Pancreas (tissue), 10 donors: ENCODE results near the gene ST6GALNAC4. TPM values are rescaled to one million over a fixed set of nuclear protein-coding genes. Genes with fewer than 3 reads are reported as not detected.
"Not testable (repeated sequence)": the region's sequence is repeated elsewhere in the genome, so short reads cannot be mapped to it uniquely, and the experiment has no call there.

Experiments
- ATAC-seq, 4 donors: fragments of 200-7000 bp; cut with Tn5 transposase; one replicate each; pipeline versions ENCODE4 v1.8.0 to v1.9.1; 2020; ENCODE audit warnings: mild to moderate bottlenecking in 4 of 4, moderate library complexity in 4 of 4
- DNase-seq, 6 donors: peaks; one replicate each; pipeline ENCODE4 v3.0.0-alpha.2; 2020
- FAIRE-seq: peaks from 2 replicates; lab custom pipeline; 2012; peaks lifted over from hg19 to GRCh38; lab: Jason Lieb, UNC
- H3K27ac ChIP-seq, 4 donors: fragments of 200-600 bp; sonication (generic); 1 replicate in 3 of 4; 2 replicates in 1 of 4; pipeline versions ENCODE4 v1.5.0 to v1.8.0; 2020
- H3K27me3 ChIP-seq, 4 donors: fragments of 200-600 bp; one replicate each; pipeline ENCODE4 v1.8.0; 2021
- H3K36me3 ChIP-seq, 3 donors: fragments of 200-600 bp; sonication (generic) in 1 of 3; one replicate each; pipeline versions ENCODE4 v1.5.0 to v1.8.0; 2020 to 2021
- H3K4me1 ChIP-seq, 3 donors: fragments of 200-600 bp; one replicate each; pipeline ENCODE4 v1.8.0; 2021
- H3K4me3 ChIP-seq, 4 donors: fragments of 200-600 bp; sonication (generic) in 2 of 4; one replicate each; pipeline versions ENCODE4 v1.5.0 to v1.8.0; 2020 to 2021
- H3K9me3 ChIP-seq, 4 donors: fragments of 200-600 bp; one replicate each; pipeline ENCODE4 v1.8.0; 2021
- CTCF ChIP-seq, 4 donors: fragments of 200-600 bp; sonication (generic) in 3 of 4; IDR thresholded peaks; one replicate each; pipeline versions ENCODE4 v1.5.0 to v1.8.0; 2021; ENCODE audit warnings: antibody characterized with exemption in 4 of 4
- WGBS, 2 donors: extraction: QIAGEN DNeasy Blood & Tissue Kit; methylation state at CpG; one replicate each; pipeline ENCODE4 v1.1.7; 2013; 5-methylcytosine and 5-hydroxymethylcytosine counted together
- intact Hi-C, 3 donors: fragments of 100-400 bp; cut with DNase I; formaldehyde crosslinking; loops; one replicate each; pipeline versions ENCODE4 v1.11.1 to v1.14.2; 2022
- polyA plus RNA-seq, 2 donors: library from polyadenylated mRNA; stranded (reverse); fragments of 200-250 nt; gene quantifications; one replicate each; pipeline ENCODE4 v1.2.3, GENCODE V29; 2013
- total RNA-seq, 6 donors: library from RNA; stranded (reverse); fragmentation: NEBNext Ultra II Directional in 4 of 6; extraction: Animal tissue kit (Norgen Biotek cat#: 25700) in 4 of 6; gene quantifications; one replicate each; pipeline versions ENCODE4 v1.2.1 to v1.2.4, GENCODE V29; 2021 to 2023
- donor health status: healthy with polysubstance abuse.
- donor health status: DM: no; HTN: no; CAD: no; lungs with moderate emphysema.
- donor health status: DM: no; HTN: no; CAD: no.
- donor health status: control.
- donor health status: control.
- donor health status: Bipolar disorder and iron deficiency.
- donor health status: DM: yes; HTN: yes; CAD: no.
- donor health status: DM: no; HTN: no; CAD: no.
- donor health status: DM: no; HTN: no; CAD: no.
- donor health status: DM: yes; HTN: yes; CAD: no.

Gene ST6GALNAC4
- total and polyA plus RNA-seq, 8 donors: 22.2 to 66.6 (median 33.9) TPM

GRCh38 chr9:127885508-127886281 lies 31.1 kb downstream of the ST6GALNAC4 start:
- no peak for ATAC-seq
- no peak for FAIRE-seq
- Histone ChIP-seq H3K27ac (peak overlapping the region; percentile 13 to 69 (median 44)), H3K36me3 (peaks cover 4 to 18% (median 13%) of the 10 kb centered on the region in 3 donors), H3K4me3 (no peak overlapping the region), H3K4me1 (peaks cover 5 to 7% (median 6%) of the 10 kb centered on the region in 3 donors), H3K9me3 (no peaks in the 10 kb centered on the region), H3K27me3 (no peaks in the 10 kb centered on the region)
- TF ChIP-seq CTCF (IDR thresholded peaks at IDR 0.05): no peak
- WGBS, 2 donors: 80 to 83% methylated on average over 13 of the region's 13 CpGs
- DNase-seq: no peak
- intact Hi-C loops: no loop called here

DNA sequence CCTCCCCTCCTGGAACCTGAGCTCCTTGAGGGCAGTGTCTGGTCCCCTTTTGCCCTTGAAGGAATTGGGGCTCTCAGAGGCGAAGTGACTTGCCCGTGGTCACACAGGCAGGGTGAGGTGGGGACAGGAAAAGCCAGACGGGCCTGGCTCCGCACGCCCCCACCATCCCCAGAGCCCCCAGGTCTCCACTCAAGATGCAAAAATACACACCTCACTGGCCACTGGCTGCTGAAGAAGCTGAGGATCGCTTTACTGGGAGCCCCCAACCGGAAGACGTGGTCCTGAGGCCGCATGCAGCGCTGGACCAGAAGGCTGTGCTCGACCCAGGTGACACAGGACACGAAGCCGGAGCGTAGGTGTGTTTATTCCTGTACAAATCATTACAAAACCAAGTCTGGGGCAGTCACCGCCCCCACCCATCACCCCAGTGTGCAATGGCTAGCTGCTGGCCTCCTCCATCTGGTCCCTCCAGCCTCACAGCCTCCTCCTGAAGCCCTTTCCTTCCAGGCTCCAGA lies 31.8 kb downstream of the ST6GALNAC4 start:
- DNase-seq (peak in 1 of 6 donors; percentile 46), ATAC-seq (no peak), FAIRE-seq (no peak)
- intact Hi-C loops: no loop called here
- WGBS, 2 donors: 77 to 83% methylated on average over 15 of the region's 15 CpGs
- no peak for TF ChIP-seq CTCF (IDR thresholded peaks at IDR 0.05)
- H3K9me3 ChIP-seq: no peaks in the 10 kb centered on the region
- H3K27ac ChIP-seq: peak overlapping the region; percentile 26 to 69 (median 56)
- peaks cover 5 to 7% (median 6%) of the 10 kb centered on the region in 3 donors for H3K4me1 ChIP-seq
- H3K27me3 ChIP-seq: no peaks in the 10 kb centered on the region
- H3K4me3 ChIP-seq: no peak overlapping the region
- peaks cover 4 to 13% (median 11%) of the 10 kb centered on the region in 3 donors for H3K36me3 ChIP-seq

GRCh38 chr9:127884427-127884911 lies 32.4 kb downstream of the ST6GALNAC4 start:
- peak; percentile 74 to 86 (median 81) for ATAC-seq
- peaks cover 4 to 13% (median 6%) of the 10 kb centered on the region in 3 donors for H3K36me3 ChIP-seq
- H3K27ac ChIP-seq: peak overlapping the region; percentile 26 to 69 (median 56)
- H3K4me3 ChIP-seq: no peak overlapping the region
- peaks cover 5 to 7% (median 6%) of the 10 kb centered on the region in 3 donors for H3K4me1 ChIP-seq
- intact Hi-C loops: no loop called here
- FAIRE-seq: no peak
- H3K9me3 ChIP-seq: no peaks in the 10 kb centered on the region
- no peaks in the 10 kb centered on the region for H3K27me3 ChIP-seq
- 26 to 33% methylated on average over 11 of the region's 11 CpGs for WGBS, 2 donors
- no peak for TF ChIP-seq CTCF (IDR thresholded peaks at IDR 0.05)
- peak; percentile 68 to 91 (median 79) for DNase-seq

DNA sequence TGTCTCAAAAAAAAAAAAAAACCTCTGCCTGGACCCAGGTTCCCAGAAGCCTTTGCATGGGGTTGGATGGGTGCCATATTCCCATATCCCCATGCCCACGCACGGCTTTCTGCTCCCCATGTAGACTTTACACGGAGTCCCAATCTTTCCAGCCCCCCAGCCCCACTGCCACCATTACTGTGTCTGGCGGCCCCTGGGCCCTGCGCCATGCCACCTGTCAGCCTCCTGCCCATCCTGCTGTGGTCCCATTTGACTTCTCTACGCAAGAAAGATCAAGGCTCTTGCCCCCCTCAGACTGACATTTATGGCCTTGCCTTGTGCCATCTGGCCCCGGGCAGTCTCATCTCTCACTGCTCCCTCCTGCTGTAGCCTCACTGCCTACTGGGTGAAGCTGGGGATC lies 32.9 kb downstream of the ST6GALNAC4 start:
- FAIRE-seq: no peak
- peak in 1 of 6 donors; percentile 47 for DNase-seq
- H3K27ac ChIP-seq: peak overlapping the region in 3 of 4 donors; percentile 50 to 69 (median 62)

DNA sequence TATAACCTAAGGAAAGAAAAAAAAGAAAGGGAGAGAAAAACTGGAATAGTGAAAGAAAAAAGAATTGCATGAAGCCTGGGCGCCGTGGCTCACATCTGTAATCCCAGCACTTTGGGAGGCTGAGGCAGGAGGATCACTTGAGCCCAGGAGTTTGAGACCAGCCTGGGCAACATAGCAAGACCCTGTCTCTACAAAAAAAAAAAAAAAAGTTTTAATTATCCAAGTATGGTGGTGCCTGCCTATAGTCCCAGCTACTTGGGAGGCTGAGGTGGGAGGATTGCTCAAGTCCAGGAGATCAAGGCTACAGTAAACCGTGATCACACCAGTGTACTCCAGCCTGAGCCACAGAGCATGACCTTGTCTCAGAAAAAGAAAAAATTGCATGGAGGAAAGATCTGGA lies 35.1 kb downstream of the ST6GALNAC4 start:
- intact Hi-C loops, H3K9me3 ChIP-seq: not testable (repeated sequence)

More for the DNA sequence above, 32.9 kb downstream of the ST6GALNAC4 start:
- Histone ChIP-seq H3K36me3 (peaks cover 4 to 13% (median 6%) of the 10 kb centered on the region in 3 donors), H3K4me3 (no peak overlapping the region), H3K27me3 (no peaks in the 10 kb centered on the region), H3K9me3 (no peaks in the 10 kb centered on the region), H3K4me1 (peaks cover 5 to 7% (median 6%) of the 10 kb centered on the region in 3 donors)
- WGBS, 2 donors: 68 to 78% methylated on average over 7 of the region's 7 CpGs
- ATAC-seq: peak in 2 of 4 donors; percentile 8 to 14
- TF ChIP-seq CTCF (IDR thresholded peaks at IDR 0.05): no peak
- intact Hi-C loops: no loop called here

More for the DNA sequence above, 35.1 kb downstream of the ST6GALNAC4 start:
- not testable (repeated sequence) for ATAC-seq, H3K4me1 ChIP-seq, H3K27ac ChIP-seq, H3K4me3 ChIP-seq, DNase-seq, FAIRE-seq, H3K27me3 ChIP-seq, H3K36me3 ChIP-seq
- 81 to 83% methylated on average over 3 of the region's 3 CpGs for WGBS, 2 donors
